ENCODE data around the gene GRIK1. TPM values are rescaled to one million over a fixed set of nuclear protein-coding genes. Genes with fewer than 3 reads are reported as not detected.

The GRIK1 gene
- polyA plus RNA-seq, 1 donor from 2014 or later = 8.7 TPM

GRCh38 chr21:29547998-29548397 lies 391.8 kb downstream of the GRIK1 start:
- H3K4me2 ChIP-seq (ENCODE audit: low read length) = no peak overlapping the region
- no peak overlapping the region for H2AFZ ChIP-seq (ENCODE audit: low read depth, low read length)
- no peak overlapping the region for H3K4me3 ChIP-seq (ENCODE audit: low read length)
- H3K9ac ChIP-seq (ENCODE audit: low read length) = no peak overlapping the region
- no peaks in the 10 kb centered on the region for H3K9me3 ChIP-seq (ENCODE audit: low read length)
- no peaks in the 10 kb centered on the region for H3K36me3 ChIP-seq (ENCODE audit: insufficient read depth, low read length)
- no peaks in the 10 kb centered on the region for H4K20me1 ChIP-seq (ENCODE audit: insufficient read depth)
- no peaks in the 10 kb centered on the region for H3K9me2 ChIP-seq (ENCODE audit: insufficient read depth, low read length)
- H3K27me3 ChIP-seq (ENCODE audit: insufficient read depth, low read depth, low read length) = no peaks in the 10 kb centered on the region
- no peaks in the 10 kb centered on the region for H3F3A ChIP-seq (ENCODE audit: insufficient read depth, low read length, poor library complexity, severe bottlenecking)
- no peak overlapping the region for H3K27ac ChIP-seq (ENCODE audit: low read length)
- H3K79me2 ChIP-seq (replicated peaks; ENCODE audit: insufficient read depth, low read length) = no peaks in the 10 kb centered on the region
- TF ChIP-seq, protein P1, sequence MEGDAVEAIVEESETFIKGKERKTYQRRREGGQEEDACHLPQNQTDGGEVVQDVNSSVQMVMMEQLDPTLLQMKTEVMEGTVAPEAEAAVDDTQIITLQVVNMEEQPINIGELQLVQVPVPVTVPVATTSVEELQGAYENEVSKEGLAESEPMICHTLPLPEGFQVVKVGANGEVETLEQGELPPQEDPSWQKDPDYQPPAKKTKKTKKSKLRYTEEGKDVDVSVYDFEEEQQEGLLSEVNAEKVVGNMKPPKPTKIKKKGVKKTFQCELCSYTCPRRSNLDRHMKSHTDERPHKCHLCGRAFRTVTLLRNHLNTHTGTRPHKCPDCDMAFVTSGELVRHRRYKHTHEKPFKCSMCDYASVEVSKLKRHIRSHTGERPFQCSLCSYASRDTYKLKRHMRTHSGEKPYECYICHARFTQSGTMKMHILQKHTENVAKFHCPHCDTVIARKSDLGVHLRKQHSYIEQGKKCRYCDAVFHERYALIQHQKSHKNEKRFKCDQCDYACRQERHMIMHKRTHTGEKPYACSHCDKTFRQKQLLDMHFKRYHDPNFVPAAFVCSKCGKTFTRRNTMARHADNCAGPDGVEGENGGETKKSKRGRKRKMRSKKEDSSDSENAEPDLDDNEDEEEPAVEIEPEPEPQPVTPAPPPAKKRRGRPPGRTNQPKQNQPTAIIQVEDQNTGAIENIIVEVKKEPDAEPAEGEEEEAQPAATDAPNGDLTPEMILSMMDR (IDR thresholded peaks at IDR 0.05; ENCODE audit: poor library complexity, severe bottlenecking) = no peak

DNA sequence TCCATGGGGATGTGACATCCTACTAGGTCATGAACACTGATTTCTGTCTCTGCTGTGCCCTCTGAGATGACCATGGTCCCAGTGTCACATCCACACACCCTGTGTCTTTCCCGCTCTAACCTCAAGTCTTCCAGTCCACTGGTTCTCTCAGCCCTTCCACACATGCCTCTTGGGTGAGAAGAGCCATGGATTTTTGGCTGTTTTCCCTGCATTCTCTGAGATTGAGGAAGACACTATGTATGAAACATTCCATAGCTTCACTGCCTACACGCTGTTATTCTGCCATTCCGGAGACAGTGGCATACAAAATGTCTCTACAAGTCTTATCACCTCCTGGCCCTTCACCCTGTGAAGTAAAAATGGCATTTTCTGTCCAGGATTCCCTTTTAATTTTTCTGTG lies 393.7 kb downstream of the GRIK1 start:
- Histone ChIP-seq H3K36me3 (ENCODE audit: insufficient read depth, low read length) (no peaks in the 10 kb centered on the region), H3K9me3 (ENCODE audit: low read length) (no peaks in the 10 kb centered on the region), H2AFZ (ENCODE audit: low read depth, low read length) (no peak overlapping the region), H4K20me1 (ENCODE audit: insufficient read depth) (no peaks in the 10 kb centered on the region), H3K4me3 (ENCODE audit: low read length) (no peak overlapping the region), H3K9ac (ENCODE audit: low read length) (no peak overlapping the region), H3K27ac (ENCODE audit: low read length) (no peak overlapping the region), H3K9me2 (ENCODE audit: insufficient read depth, low read length) (no peaks in the 10 kb centered on the region), H3K27me3 (ENCODE audit: insufficient read depth, low read depth, low read length) (no peaks in the 10 kb centered on the region), H3F3A (ENCODE audit: insufficient read depth, low read length, poor library complexity, severe bottlenecking) (no peaks in the 10 kb centered on the region), H3K79me2 (replicated peaks; ENCODE audit: insufficient read depth, low read length) (no peaks in the 10 kb centered on the region), H3K4me2 (ENCODE audit: low read length) (no peak overlapping the region)
- no peak for TF ChIP-seq RAD21 (conservative IDR thresholded peaks at IDR 0.05)

- Histone ChIP-seq H3K4me2 (ENCODE audit: low read length) (no peak overlapping the region), H2AFZ (ENCODE audit: low read depth, low read length) (no peak overlapping the region), H3K27me3 (ENCODE audit: insufficient read depth, low read depth, low read length) (no peaks in the 10 kb centered on the region)
These were observed 399.5 kb downstream of the GRIK1 start for GRCh38 chr21:29540289-29540688.

More at GRCh38 chr21:29540289-29540688, 399.5 kb downstream of the GRIK1 start:
- Histone ChIP-seq H3K79me2 (replicated peaks; ENCODE audit: insufficient read depth, low read length) (no peaks in the 10 kb centered on the region), H3K27ac (ENCODE audit: low read length) (no peak overlapping the region), H3K9ac (ENCODE audit: low read length) (no peak overlapping the region), H3K4me3 (ENCODE audit: low read length) (no peak overlapping the region), H3K36me3 (ENCODE audit: insufficient read depth, low read length) (no peaks in the 10 kb centered on the region), H3F3A (ENCODE audit: insufficient read depth, low read length, poor library complexity, severe bottlenecking) (no peaks in the 10 kb centered on the region), H3K9me2 (ENCODE audit: insufficient read depth, low read length) (no peaks in the 10 kb centered on the region), H3K9me3 (ENCODE audit: low read length) (no peaks in the 10 kb centered on the region), H4K20me1 (ENCODE audit: insufficient read depth) (no peaks in the 10 kb centered on the region)
- no peak for TF ChIP-seq RAD21 (conservative IDR thresholded peaks at IDR 0.05)
- TF ChIP-seq EZH2 (IDR thresholded peaks at IDR 0.05; ENCODE audit: borderline replicate concordance, insufficient read depth, low read length, poor library complexity, severe bottlenecking) = no peak
- TF ChIP-seq MXI1 (conservative IDR thresholded peaks at IDR 0.05; ENCODE audit: poor library complexity, severe bottlenecking) = no peak
- TF ChIP-seq, protein P2, sequence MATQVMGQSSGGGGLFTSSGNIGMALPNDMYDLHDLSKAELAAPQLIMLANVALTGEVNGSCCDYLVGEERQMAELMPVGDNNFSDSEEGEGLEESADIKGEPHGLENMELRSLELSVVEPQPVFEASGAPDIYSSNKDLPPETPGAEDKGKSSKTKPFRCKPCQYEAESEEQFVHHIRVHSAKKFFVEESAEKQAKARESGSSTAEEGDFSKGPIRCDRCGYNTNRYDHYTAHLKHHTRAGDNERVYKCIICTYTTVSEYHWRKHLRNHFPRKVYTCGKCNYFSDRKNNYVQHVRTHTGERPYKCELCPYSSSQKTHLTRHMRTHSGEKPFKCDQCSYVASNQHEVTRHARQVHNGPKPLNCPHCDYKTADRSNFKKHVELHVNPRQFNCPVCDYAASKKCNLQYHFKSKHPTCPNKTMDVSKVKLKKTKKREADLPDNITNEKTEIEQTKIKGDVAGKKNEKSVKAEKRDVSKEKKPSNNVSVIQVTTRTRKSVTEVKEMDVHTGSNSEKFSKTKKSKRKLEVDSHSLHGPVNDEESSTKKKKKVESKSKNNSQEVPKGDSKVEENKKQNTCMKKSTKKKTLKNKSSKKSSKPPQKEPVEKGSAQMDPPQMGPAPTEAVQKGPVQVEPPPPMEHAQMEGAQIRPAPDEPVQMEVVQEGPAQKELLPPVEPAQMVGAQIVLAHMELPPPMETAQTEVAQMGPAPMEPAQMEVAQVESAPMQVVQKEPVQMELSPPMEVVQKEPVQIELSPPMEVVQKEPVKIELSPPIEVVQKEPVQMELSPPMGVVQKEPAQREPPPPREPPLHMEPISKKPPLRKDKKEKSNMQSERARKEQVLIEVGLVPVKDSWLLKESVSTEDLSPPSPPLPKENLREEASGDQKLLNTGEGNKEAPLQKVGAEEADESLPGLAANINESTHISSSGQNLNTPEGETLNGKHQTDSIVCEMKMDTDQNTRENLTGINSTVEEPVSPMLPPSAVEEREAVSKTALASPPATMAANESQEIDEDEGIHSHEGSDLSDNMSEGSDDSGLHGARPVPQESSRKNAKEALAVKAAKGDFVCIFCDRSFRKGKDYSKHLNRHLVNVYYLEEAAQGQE (IDR thresholded peaks at IDR 0.05; ENCODE audit: borderline replicate concordance) = no peak
- no peak for TF ChIP-seq POLR2AphosphoS5 (IDR thresholded peaks at IDR 0.05)
- TF ChIP-seq SMC3 (conservative IDR thresholded peaks at IDR 0.05; ENCODE audit: poor library complexity) = no peak
- TF ChIP-seq EP300 (conservative IDR thresholded peaks at IDR 0.05; ENCODE audit: poor library complexity, severe bottlenecking) = no peak
- TF ChIP-seq TAF1 (IDR thresholded peaks at IDR 0.05; ENCODE audit: low read depth) = no peak
- TF ChIP-seq, protein P1 (IDR thresholded peaks at IDR 0.05; ENCODE audit: poor library complexity, severe bottlenecking) = no peak
